H1 (cell line): ENCODE data around the gene DELE1. TPM values are rescaled to one million over a fixed set of nuclear protein-coding genes. Genes with fewer than 3 reads are reported as not detected.

Experiments
- CTCF ChIA-PET: fragments of 300-600 bp; sonication (Branson Sonifier 250); formaldehyde crosslinking; loops from one replicate; lab custom pipeline; 2021; ENCODE audit not compliant: partially characterized antibody; lab: Charles Lee
- POLR2A ChIA-PET: fragments of 300-600 bp; sonication (Branson Sonifier 250); formaldehyde crosslinking; loops from one replicate; lab custom pipeline; 2021; ENCODE audit warnings: inconsistent platforms; ENCODE audit not compliant: partially characterized antibody; lab: Charles Lee
- DNase-seq, 2 experiments: peaks; one replicate each; pipeline versions ENCODE4 v3.0.0 to v3.0.0-alpha.2; 2010 to 2022; ENCODE audit warnings: low spot score in 2 of 2, low read depth in 1 of 2, mixed read lengths in 1 of 2
- FAIRE-seq: peaks from 2 replicates; lab custom pipeline; 2011; peaks lifted over from hg19 to GRCh38; lab: Jason Lieb, UNC
- H2AFZ ChIP-seq: 2 replicates; pipeline ENCODE4 v1.8.1; 2012; ENCODE audit warnings: low read length, inconsistent platforms
- H2AK5ac ChIP-seq: 2 replicates; pipeline ENCODE4 v1.6.1; 2013; ENCODE audit warnings: low read depth, low read length
- H2BK120ac ChIP-seq: replicated peaks from 2 replicates; pipeline ENCODE3; 2013; ENCODE audit warnings: low read depth, low read length, inconsistent platforms
- H2BK12ac ChIP-seq: 2 replicates; pipeline ENCODE4 v1.6.1; 2013; ENCODE audit warnings: low read depth, low read length
- H2BK15ac ChIP-seq: 2 replicates; pipeline ENCODE4 v1.6.1; 2013; ENCODE audit warnings: low read length
- H2BK20ac ChIP-seq: 2 replicates; pipeline ENCODE4 v1.6.1; 2013; ENCODE audit warnings: low read length
- H2BK5ac ChIP-seq: 2 replicates; pipeline ENCODE4 v1.6.1; 2013; ENCODE audit warnings: low read depth, low read length
- H3K14ac ChIP-seq: 2 replicates; pipeline ENCODE4 v1.6.1; 2013; ENCODE audit warnings: inconsistent platforms; ENCODE audit not compliant: insufficient read length
- H3K18ac ChIP-seq: 2 replicates; pipeline ENCODE4 v1.6.1; 2013; ENCODE audit warnings: low read length; ENCODE audit errors: extremely low read depth
- H3K23ac ChIP-seq: 2 replicates; pipeline ENCODE4 v1.6.1; 2013; ENCODE audit warnings: inconsistent platforms; ENCODE audit not compliant: insufficient read length
- H3K23me2 ChIP-seq: 2 replicates; pipeline ENCODE4 v1.6.1; 2013; ENCODE audit warnings: low read depth, low read length
- H3K27ac ChIP-seq: 2 replicates; pipeline ENCODE4 v1.6.1; 2011; ENCODE audit warnings: low read depth, low read length, inconsistent platforms
- H3K27me3 ChIP-seq, 4 experiments: replicated peaks in 1 of 4; 1 replicate in 1 of 4; 2 replicates in 3 of 4; pipeline versions ENCODE4 v1.6.1 to v1.8.1; 2011 to 2013; ENCODE audit warnings: low read length in 3 of 4, mild to moderate bottlenecking in 3 of 4, inconsistent platforms in 2 of 4, mixed read lengths in 2 of 4, moderate library complexity in 1 of 4; ENCODE audit not compliant: control insufficient read depth in 3 of 4, insufficient read depth in 3 of 4; ENCODE audit errors: extremely low read depth in 1 of 4
- H3K36me3 ChIP-seq, 4 experiments: 2 replicates each; pipeline versions ENCODE4 v1.6.1 to v1.8.1; 2011 to 2013; ENCODE audit warnings: mild to moderate bottlenecking in 4 of 4, low read length in 3 of 4, moderate library complexity in 2 of 4, control low read depth in 1 of 4, inconsistent platforms in 1 of 4; ENCODE audit not compliant: insufficient read depth in 4 of 4, control insufficient read depth in 2 of 4
- H3K4ac ChIP-seq: replicated peaks from 2 replicates; pipeline ENCODE3; 2013; ENCODE audit warnings: low read length, low read depth, mixed read lengths, inconsistent platforms; ENCODE audit not compliant: insufficient read length
- H3K4me1 ChIP-seq, 4 experiments: replicated peaks in 1 of 4; 1 replicate in 1 of 4; 2 replicates in 3 of 4; pipeline versions ENCODE4 v1.6.1 to v1.8.1; 2011 to 2013; ENCODE audit warnings: low read length in 3 of 4, inconsistent platforms in 2 of 4, mixed read lengths in 1 of 4; ENCODE audit not compliant: insufficient read depth in 4 of 4, control insufficient read depth in 3 of 4
- H3K4me2 ChIP-seq, 2 experiments: 2 replicates each; pipeline versions ENCODE4 v1.6.1 to v1.8.1; 2011 to 2013; ENCODE audit warnings: low read depth in 2 of 2, low read length in 2 of 2, control low read depth in 1 of 2, inconsistent platforms in 1 of 2, mild to moderate bottlenecking in 1 of 2; ENCODE audit not compliant: insufficient read depth in 1 of 2
- H3K4me3 ChIP-seq, 4 experiments: fragments of 200-600, 300-600 bp in 1 of 4; sonication (generic), shearing (Covaris generic), sonication (Bioruptor Twin) in 1 of 4; 2 replicates each; pipeline versions ENCODE4 v1.5.1 to v1.8.1; 2011 to 2016; ENCODE audit warnings: low read length in 4 of 4, low read depth in 3 of 4, control low read depth in 2 of 4, inconsistent platforms in 2 of 4, mild to moderate bottlenecking in 2 of 4, mixed read lengths in 1 of 4, moderate library complexity in 1 of 4; ENCODE audit not compliant: insufficient read depth in 2 of 4; ENCODE audit errors: extremely low read depth in 1 of 4
- H3K56ac ChIP-seq: replicated peaks from 2 replicates; pipeline ENCODE3; 2013; ENCODE audit warnings: low read depth, mild to moderate bottlenecking, mixed read lengths, low read length, inconsistent platforms; ENCODE audit not compliant: insufficient read length
- H3K79me1 ChIP-seq: 2 replicates; pipeline ENCODE4 v1.6.1; 2013; ENCODE audit warnings: low read depth, low read length, control low read depth
- H3K79me2 ChIP-seq, 2 experiments: 2 replicates each; pipeline versions ENCODE4 v1.6.1 to v1.8.1; 2012 to 2013; ENCODE audit warnings: low read length in 2 of 2, mild to moderate bottlenecking in 2 of 2, inconsistent platforms in 1 of 2; ENCODE audit not compliant: insufficient read depth in 2 of 2, control insufficient read depth in 1 of 2
- H3K9ac ChIP-seq, 4 experiments: replicated peaks in 1 of 4; 1 replicate in 1 of 4; 2 replicates in 3 of 4; pipeline versions ENCODE4 v1.6.1 to v1.8.1; 2011 to 2013; ENCODE audit warnings: low read depth in 3 of 4, low read length in 3 of 4, control low read depth in 2 of 4, mild to moderate bottlenecking in 2 of 4, moderate library complexity in 2 of 4, inconsistent platforms in 1 of 4; ENCODE audit errors: extremely low read depth in 1 of 4
- H3K9me3 ChIP-seq, 2 experiments: 2 replicates each; pipeline versions ENCODE4 v1.6.1 to v1.8.1; 2012 to 2013; ENCODE audit warnings: mild to moderate bottlenecking in 2 of 2, moderate library complexity in 2 of 2, control low read depth in 1 of 2, inconsistent platforms in 1 of 2, low read depth in 1 of 2, low read length in 1 of 2, mixed read lengths in 1 of 2; ENCODE audit not compliant: insufficient read depth in 2 of 2
- H4K20me1 ChIP-seq, 2 experiments: replicated peaks in 1 of 2; 2 replicates each; pipeline versions ENCODE3 to v1.8.1; 2011 to 2013; ENCODE audit warnings: inconsistent platforms in 2 of 2, low read length in 2 of 2, mild to moderate bottlenecking in 1 of 2; ENCODE audit not compliant: insufficient read depth in 2 of 2, control insufficient read depth in 1 of 2
- H4K5ac ChIP-seq: 2 replicates; pipeline ENCODE4 v1.6.1; 2013; ENCODE audit warnings: low read length, low read depth, mixed read lengths, inconsistent platforms; ENCODE audit not compliant: insufficient read length
- H4K8ac ChIP-seq: 2 replicates; pipeline ENCODE4 v1.8.0; 2013; ENCODE audit warnings: mild to moderate bottlenecking, moderate library complexity, low read length, inconsistent platforms; ENCODE audit not compliant: insufficient read depth; ENCODE audit errors: extremely low read depth
- H4K91ac ChIP-seq: replicated peaks from 2 replicates; pipeline ENCODE3; 2013; ENCODE audit warnings: low read length, mixed read lengths, inconsistent platforms; ENCODE audit not compliant: insufficient read length
- ATF3 ChIP-seq: IDR thresholded peaks from 2 replicates; pipeline ENCODE4 v1.6.1; 2011; ENCODE audit warnings: low read depth, mild to moderate bottlenecking, low read length; ENCODE audit not compliant: insufficient read depth
- BCL11A ChIP-seq, 2 experiments: IDR thresholded peaks; one replicate each; pipeline ENCODE4 v1.6.1; 2011; ENCODE audit warnings: low read depth in 2 of 2, low read length in 2 of 2, mild to moderate bottlenecking in 2 of 2
- BRCA1 ChIP-seq: IDR thresholded peaks from 2 replicates; pipeline ENCODE4 v1.6.1; 2012; ENCODE audit warnings: low read depth, low read length, improper control_type of control experiment
- CBX8 ChIP-seq: fragments of 300-800, 300-1000 bp; sonication (generic); IDR thresholded peaks from 2 replicates; pipeline ENCODE4 v1.7.1; 2016; ENCODE audit warnings: low read depth, low read length, borderline replicate concordance
- CTBP2 ChIP-seq: IDR thresholded peaks from 2 replicates; pipeline ENCODE4 v1.7.0; 2011; ENCODE audit warnings: borderline replicate concordance, mild to moderate bottlenecking, moderate library complexity, mixed read lengths, low read length; ENCODE audit not compliant: insufficient read depth, insufficient read length
- EP300 ChIP-seq, 2 experiments: IDR thresholded peaks; 1 replicate in 1 of 2; 2 replicates in 1 of 2; pipeline ENCODE4 v1.6.1; 2011 to 2012; ENCODE audit warnings: low read depth in 2 of 2, low read length in 2 of 2, mild to moderate bottlenecking in 2 of 2, borderline replicate concordance in 1 of 2, inconsistent platforms in 1 of 2, moderate library complexity in 1 of 2
- JUND ChIP-seq: IDR thresholded peaks from 2 replicates; pipeline ENCODE4 v1.6.1; 2011; ENCODE audit warnings: mild to moderate bottlenecking, improper control_type of control experiment, low read length
- RNF2 ChIP-seq: fragments of 200-900, 300-1000 bp; sonication (generic); IDR thresholded peaks from 2 replicates; pipeline ENCODE4 v1.7.1; 2016; ENCODE audit warnings: borderline replicate concordance, low read depth, mild to moderate bottlenecking, antibody characterized with exemption, low read length; ENCODE audit not compliant: poor library complexity, severe bottlenecking; ENCODE audit errors: missing control alignments
- SIX5 ChIP-seq: IDR thresholded peaks from 2 replicates; pipeline ENCODE4 v1.6.1; 2011; ENCODE audit warnings: mild to moderate bottlenecking, low read depth, low read length
- SP1 ChIP-seq: IDR thresholded peaks from 2 replicates; pipeline ENCODE4 v1.6.1; 2011; ENCODE audit warnings: low read depth, low read length
- SP4 ChIP-seq: IDR thresholded peaks from 2 replicates; pipeline ENCODE4 v1.6.1; 2012; ENCODE audit warnings: low read length, inconsistent platforms
- SRF ChIP-seq: IDR thresholded peaks from 2 replicates; pipeline ENCODE4 v1.6.1; 2011; ENCODE audit warnings: mild to moderate bottlenecking, low read depth, low read length, moderate library complexity
- WGBS, 2 experiments: shearing (Covaris generic) in 1 of 2; methylation state at CpG; one replicate each; pipeline versions ENCODE4 v1.1.6 to v1.1.7; 2013 to 2015; ENCODE audit warnings: low lambda C conversion rate in 2 of 2, mixed read lengths in 2 of 2, inconsistent platforms in 1 of 2, low coverage in 1 of 2, missing lambda C conversion rate in 1 of 2; ENCODE audit not compliant: insufficient replicate concordance in 2 of 2, insufficient coverage in 1 of 2, insufficient read length in 1 of 2; ENCODE audit errors: extremely low coverage in 1 of 2, missing lambda C conversion rate in 1 of 2; 5-methylcytosine and 5-hydroxymethylcytosine counted together
- polyA plus RNA-seq, 7 experiments: library from polyadenylated mRNA; depleted of rRNA in 3 of 7; stranded (reverse) in 5 of 7; unstranded in 2 of 7; fragments of >200 nt in 5 of 7; fragments of 200-250 nt in 2 of 7; gene quantifications; 1 replicate in 5 of 7; 2 replicates in 1 of 7; 4 replicates in 1 of 7; pipeline versions ENCODE4 v1.2.1 to v1.2.3, GENCODE V29; 2011 to 2013; ENCODE audit warnings: missing spikeins in 2 of 7, mixed read lengths in 2 of 7
- total RNA-seq: library from RNA; stranded (reverse); fragmentation: NEBNext Ultra II Directional; extraction: Animal tissue kit (Norgen Biotek cat#: 25700); gene quantifications from 2 replicates; pipeline ENCODE4 v1.2.1, GENCODE V29; 2021

DELE1 gene
- total and polyA plus RNA-seq, 2 of the 8 experiments (the other 6 are each of a cell fraction or from before 2014, with no cell fraction given): 61.4 to 114 TPM

DNA sequence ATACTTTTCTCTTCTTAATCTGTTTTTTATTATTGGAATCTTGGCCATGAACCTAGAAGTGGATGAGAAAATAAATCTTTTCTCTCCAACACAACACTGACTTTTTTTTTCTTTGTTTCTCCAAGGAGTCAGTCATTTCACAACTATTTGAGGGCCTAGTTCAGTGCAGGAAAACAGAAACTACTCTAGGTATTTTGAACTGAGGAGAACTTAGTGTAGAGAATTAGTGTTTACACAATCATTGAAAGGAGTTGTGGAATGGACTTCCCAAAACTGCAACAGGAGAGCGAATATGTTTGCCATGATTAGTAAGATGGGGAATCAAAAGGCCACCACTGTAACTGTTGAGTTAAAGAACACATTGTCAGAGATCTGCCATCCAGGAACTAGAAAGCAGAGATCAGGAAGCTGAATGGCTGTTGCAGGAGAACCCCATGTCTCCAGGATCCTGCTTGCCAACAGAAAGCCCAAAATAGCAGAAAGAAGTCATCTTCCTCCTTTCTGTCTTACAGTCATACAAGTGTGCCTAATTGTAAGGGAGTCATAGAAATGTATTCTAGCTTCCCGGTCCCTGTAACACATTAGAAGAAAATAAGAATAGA lies 25.1 kb upstream of the DELE1 start:
- DNase-seq (no peak), FAIRE-seq (no peak)
- Histone ChIP-seq H3K9ac (no peak overlapping the region), H3K18ac (no peak overlapping the region), H3K4ac (no peak overlapping the region), H3K4me3 (no peak overlapping the region), H3K27me3 (no peaks in the 10 kb centered on the region), H2BK12ac (no peak overlapping the region), H3K4me2 (no peak overlapping the region), H2BK15ac (no peak overlapping the region), H3K14ac (no peak overlapping the region), H3K79me1 (no peaks in the 10 kb centered on the region), H3K56ac (no peak overlapping the region), H2BK20ac (no peak overlapping the region), H2AK5ac (no peak overlapping the region), H4K8ac (no peak overlapping the region), H4K5ac (no peak overlapping the region), H2BK120ac (no peak overlapping the region), H3K27ac (no peak overlapping the region), H4K91ac (no peak overlapping the region), H3K4me1 (no peaks in the 10 kb centered on the region), H3K36me3 (no peaks in the 10 kb centered on the region), H2AFZ (no peak overlapping the region), H3K79me2 (no peaks in the 10 kb centered on the region), H3K23me2 (no peaks in the 10 kb centered on the region), H4K20me1 (no peaks in the 10 kb centered on the region), H3K23ac (no peak overlapping the region), H3K9me3 (no peaks in the 10 kb centered on the region), H2BK5ac (no peak overlapping the region)
- ChIA-PET CTCF (interaction anchor here (0.9 to 2.1 kb wide), 4 partner anchors 9 to 197 kb away, joined by 3 to 11 read pairs (median 3); no protein-coding TSS in a partner anchor), POLR2A (interaction anchor here (0.6 to 2.1 kb wide), 4 partner anchors 17 to 280 kb away, joined by 3 to 5 read pairs (median 4); partner anchors contain the start of gene PCDH1)
- WGBS, 2 experiments: 96% methylated on average over 2 of the region's 2 CpGs; no CpG with 5 or more reads in 1 of the 2 experiments
- no peak for TF ChIP-seq CTBP2
- TF ChIP-seq CBX8: no peak
- no peak for TF ChIP-seq EP300 (IDR thresholded peaks at IDR 0.05; ENCODE audit: borderline replicate concordance in 1 of 2, low read depth in 2 of 2, low read length in 2 of 2)
- TF ChIP-seq ATF3: no peak
- TF ChIP-seq BCL11A (IDR thresholded peaks at IDR 0.05; ENCODE audit: low read depth in 2 of 2, low read length in 2 of 2): no peak
- no peak for TF ChIP-seq SP4
- TF ChIP-seq RNF2: no peak
- no peak for TF ChIP-seq SIX5
- no peak for TF ChIP-seq JUND
- TF ChIP-seq SP1: no peak
- TF ChIP-seq BRCA1: no peak
- TF ChIP-seq SRF: no peak
